HFF-Myc (cell line): Measurements from ENCODE around the gene MLLT3.

Experiments used
- DNase-seq: peaks from one replicate; pipeline ENCODE4 v3.0.0-alpha.2; 2011; ENCODE audit warnings: low read depth; ENCODE audit errors: extremely low read depth
- H3K4me3 ChIP-seq: replicated peaks from 2 replicates; pipeline ENCODE4 v1.5.1; 2011; ENCODE audit warnings: low read depth, mild to moderate bottlenecking, control low read depth, low read length
- CTCF ChIP-seq: IDR thresholded peaks from 2 replicates; pipeline ENCODE4 v1.5.1; 2012; ENCODE audit warnings: mild to moderate bottlenecking, low read depth, low read length, control low read depth; ENCODE audit errors: missing control alignments

MLLT3 gene

GRCh38 chr9:20313415-20313814, 308.9 kb downstream of the MLLT3 start:
- no peak overlapping the region for H3K4me3 ChIP-seq
- DNase-seq: no peak
- TF ChIP-seq CTCF: no peak

- TF ChIP-seq CTCF: no peak
- DNase-seq: no peak
- H3K4me3 ChIP-seq: no peak overlapping the region
These were observed 309.6 kb downstream of the MLLT3 start for GRCh38 chr9:20312732-20313131.

GRCh38 chr9:20310024-20310423, 312.3 kb downstream of the MLLT3 start:
- no peak for DNase-seq

GRCh38 chr9:20309124-20309523, 313.2 kb downstream of the MLLT3 start:
- H3K4me3 ChIP-seq: no peak overlapping the region
- no peak for TF ChIP-seq CTCF

More at GRCh38 chr9:20310024-20310423, 312.3 kb downstream of the MLLT3 start:
- no peak overlapping the region for H3K4me3 ChIP-seq
- TF ChIP-seq CTCF: no peak

GRCh38 chr9:20307621-20308020, 314.7 kb downstream of the MLLT3 start:
- no peak overlapping the region for H3K4me3 ChIP-seq
- DNase-seq: no peak
- TF ChIP-seq CTCF: no peak

More at GRCh38 chr9:20309124-20309523, 313.2 kb downstream of the MLLT3 start:
- no peak for DNase-seq

GRCh38 chr9:20305452-20305851, 316.8 kb downstream of the MLLT3 start:
- no peak for DNase-seq
- H3K4me3 ChIP-seq: no peak overlapping the region
- no peak for TF ChIP-seq CTCF

GRCh38 chr9:20303996-20304395, 318.3 kb downstream of the MLLT3 start:
- DNase-seq: no peak
- no peak overlapping the region for H3K4me3 ChIP-seq

More at GRCh38 chr9:20303996-20304395, 318.3 kb downstream of the MLLT3 start:
- no peak for TF ChIP-seq CTCF
